ENCODE measurements around the gene NPLOC4. TPM values are rescaled to one million over a fixed set of nuclear protein-coding genes. Genes with fewer than 3 reads are reported as not detected.

The NPLOC4 gene
- total and polyA plus RNA-seq, 12 donors: 41.7 to 140 (median 80.3) TPM

GRCh38 chr17:81582749-81583148 lies 54.2 kb downstream of the NPLOC4 start:
- DNase-seq: no peak
- Histone ChIP-seq H3K9me3 (replicated peaks in 1 of 3) (no peaks in the 10 kb centered on the region), H3K4me3 (no peak overlapping the region), H3K36me3 (replicated peaks in 1 of 2) (peaks cover 0 to 73% of the 10 kb centered on the region in 2 donors), H3K27ac (no peak overlapping the region), H3K4me1 (replicated peaks in 1 of 2) (no peaks in the 10 kb centered on the region), H3K27me3 (no peaks in the 10 kb centered on the region)
- intact Hi-C loops (cut with DNase I): no loop called here
- WGBS, 4 donors: 89 to 95% (median 93%) methylated on average over 10 to 12 of the region's 12 CpGs
- no peak for TF ChIP-seq POLR2A (IDR thresholded peaks at IDR 0.05)
- TF ChIP-seq, protein P1, sequence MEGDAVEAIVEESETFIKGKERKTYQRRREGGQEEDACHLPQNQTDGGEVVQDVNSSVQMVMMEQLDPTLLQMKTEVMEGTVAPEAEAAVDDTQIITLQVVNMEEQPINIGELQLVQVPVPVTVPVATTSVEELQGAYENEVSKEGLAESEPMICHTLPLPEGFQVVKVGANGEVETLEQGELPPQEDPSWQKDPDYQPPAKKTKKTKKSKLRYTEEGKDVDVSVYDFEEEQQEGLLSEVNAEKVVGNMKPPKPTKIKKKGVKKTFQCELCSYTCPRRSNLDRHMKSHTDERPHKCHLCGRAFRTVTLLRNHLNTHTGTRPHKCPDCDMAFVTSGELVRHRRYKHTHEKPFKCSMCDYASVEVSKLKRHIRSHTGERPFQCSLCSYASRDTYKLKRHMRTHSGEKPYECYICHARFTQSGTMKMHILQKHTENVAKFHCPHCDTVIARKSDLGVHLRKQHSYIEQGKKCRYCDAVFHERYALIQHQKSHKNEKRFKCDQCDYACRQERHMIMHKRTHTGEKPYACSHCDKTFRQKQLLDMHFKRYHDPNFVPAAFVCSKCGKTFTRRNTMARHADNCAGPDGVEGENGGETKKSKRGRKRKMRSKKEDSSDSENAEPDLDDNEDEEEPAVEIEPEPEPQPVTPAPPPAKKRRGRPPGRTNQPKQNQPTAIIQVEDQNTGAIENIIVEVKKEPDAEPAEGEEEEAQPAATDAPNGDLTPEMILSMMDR (IDR thresholded peaks at IDR 0.05): no peak

- Histone ChIP-seq H3K9me3 (replicated peaks in 1 of 3) (no peaks in the 10 kb centered on the region), H3K4me1 (replicated peaks in 1 of 2) (no peaks in the 10 kb centered on the region), H3K4me3 (no peak overlapping the region), H3K27me3 (no peaks in the 10 kb centered on the region), H3K36me3 (replicated peaks in 1 of 2) (peaks cover 0 to 69% of the 10 kb centered on the region in 2 donors), H3K27ac (no peak overlapping the region)
- WGBS, 4 donors: 83 to 95% (median 88%) methylated on average over 5 of the region's 5 CpGs
- TF ChIP-seq POLR2A (IDR thresholded peaks at IDR 0.05): no peak
- TF ChIP-seq, protein P1 (IDR thresholded peaks at IDR 0.05): no peak
- intact Hi-C loops (cut with DNase I): no loop called here
- DNase-seq: no peak
Measured at GRCh38 chr17:81582341-81582740, 54.6 kb downstream of the NPLOC4 start.

DNA sequence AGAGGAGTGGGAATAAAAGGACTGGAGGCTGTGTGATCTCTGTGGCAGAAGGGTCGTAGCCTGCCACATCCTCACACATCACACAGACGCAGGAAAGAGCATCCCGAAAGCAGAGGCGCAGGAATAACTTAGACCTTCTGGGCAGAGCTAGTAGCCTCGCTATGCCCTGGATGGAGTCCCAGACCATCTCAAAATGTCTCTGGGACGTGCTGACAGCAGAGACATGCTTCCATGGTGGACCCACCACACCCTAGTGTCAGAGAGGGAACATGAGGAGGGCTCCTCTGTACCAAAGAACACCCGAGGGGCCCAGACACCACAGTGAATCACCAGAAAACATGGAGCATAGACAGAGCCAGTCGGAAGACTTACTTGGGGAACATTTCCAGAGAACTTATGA lies 55.2 kb downstream of the NPLOC4 start:
- TF ChIP-seq, protein P1 (IDR thresholded peaks at IDR 0.05): no peak
- TF ChIP-seq POLR2A (IDR thresholded peaks at IDR 0.05): no peak
- intact Hi-C loops (cut with DNase I): no loop called here
- peaks cover 3 to 5% of the 10 kb centered on the region in 2 donors for H3K4me1 ChIP-seq (replicated peaks in 1 of 2)
- no peaks in the 10 kb centered on the region for H3K27me3 ChIP-seq
- H3K27ac ChIP-seq: no peak overlapping the region
- no peak for DNase-seq
- peaks cover 0 to 63% of the 10 kb centered on the region in 2 donors for H3K36me3 ChIP-seq (replicated peaks in 1 of 2)
- no peak overlapping the region for H3K4me3 ChIP-seq
- 85 to 94% (median 94%) methylated on average over 7 to 8 of the region's 8 CpGs for WGBS, 4 donors
- H3K9me3 ChIP-seq (replicated peaks in 1 of 3): no peaks in the 10 kb centered on the region

DNA sequence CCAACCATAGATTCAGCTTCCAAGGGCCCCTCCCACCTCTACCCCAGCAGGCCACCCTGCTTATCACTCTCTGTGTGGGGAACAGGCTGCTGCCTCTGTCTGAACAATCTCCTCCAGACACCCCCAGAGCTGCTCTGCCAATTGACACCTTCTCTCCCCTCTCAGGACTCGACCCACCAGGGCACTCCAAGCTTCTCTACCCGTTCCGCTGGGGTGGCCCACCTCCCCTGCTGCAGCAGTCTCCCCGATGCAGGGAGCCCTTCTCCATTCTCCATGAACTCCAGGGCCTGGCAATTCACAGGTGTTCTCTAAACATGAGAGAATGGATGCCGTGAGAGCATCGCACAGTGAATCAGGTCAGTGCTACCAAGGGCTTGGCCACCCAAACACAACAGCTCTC lies 56.4 kb downstream of the NPLOC4 start:
- Histone ChIP-seq H3K4me3 (no peak overlapping the region), H3K27me3 (no peaks in the 10 kb centered on the region), H3K9me3 (replicated peaks in 1 of 3) (no peaks in the 10 kb centered on the region), H3K36me3 (replicated peaks in 1 of 2) (peaks cover 0 to 58% of the 10 kb centered on the region in 2 donors), H3K27ac (no peak overlapping the region), H3K4me1 (replicated peaks in 1 of 2) (peaks cover 5 to 9% of the 10 kb centered on the region in 2 donors)
- no peak for DNase-seq
- TF ChIP-seq, protein P1 (IDR thresholded peaks at IDR 0.05): no peak
- no peak for TF ChIP-seq POLR2A (IDR thresholded peaks at IDR 0.05)
- intact Hi-C loops (cut with DNase I): no loop called here
- 93 to 100% (median 95%) methylated on average over 5 to 6 of the region's 6 CpGs for WGBS, 4 donors
